Measurements from ENCODE around the gene NCOA6. TPM values are rescaled to one million over a fixed set of nuclear protein-coding genes. Genes with fewer than 3 reads are reported as not detected.

Gene NCOA6
- total RNA-seq, 4 donors from 2014 or later: 3.1 to 39.2 (median 10.5) TPM

DNA sequence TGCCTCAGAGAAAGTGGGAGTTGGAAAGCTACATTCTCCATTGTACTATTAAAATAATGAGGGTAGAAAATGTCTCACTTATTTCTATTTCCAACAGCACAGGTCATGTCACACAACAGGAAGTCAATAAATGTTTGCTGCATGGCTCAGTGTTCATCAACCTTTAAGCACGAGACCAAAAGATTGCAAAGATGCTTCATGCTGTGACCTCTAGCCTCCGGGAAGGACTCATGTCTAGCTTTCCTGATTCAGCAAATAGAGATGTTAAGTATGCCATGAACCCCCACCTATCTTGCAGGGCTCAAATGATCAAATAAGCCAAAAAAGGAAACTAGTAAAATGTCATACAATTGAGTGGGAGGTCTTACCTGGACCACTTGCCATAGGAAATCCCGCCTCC lies 57.4 kb downstream of the NCOA6 start:
- TF ChIP-seq POLR2A (IDR thresholded peaks at IDR 0.05): no peak
- TF ChIP-seq, protein P1, sequence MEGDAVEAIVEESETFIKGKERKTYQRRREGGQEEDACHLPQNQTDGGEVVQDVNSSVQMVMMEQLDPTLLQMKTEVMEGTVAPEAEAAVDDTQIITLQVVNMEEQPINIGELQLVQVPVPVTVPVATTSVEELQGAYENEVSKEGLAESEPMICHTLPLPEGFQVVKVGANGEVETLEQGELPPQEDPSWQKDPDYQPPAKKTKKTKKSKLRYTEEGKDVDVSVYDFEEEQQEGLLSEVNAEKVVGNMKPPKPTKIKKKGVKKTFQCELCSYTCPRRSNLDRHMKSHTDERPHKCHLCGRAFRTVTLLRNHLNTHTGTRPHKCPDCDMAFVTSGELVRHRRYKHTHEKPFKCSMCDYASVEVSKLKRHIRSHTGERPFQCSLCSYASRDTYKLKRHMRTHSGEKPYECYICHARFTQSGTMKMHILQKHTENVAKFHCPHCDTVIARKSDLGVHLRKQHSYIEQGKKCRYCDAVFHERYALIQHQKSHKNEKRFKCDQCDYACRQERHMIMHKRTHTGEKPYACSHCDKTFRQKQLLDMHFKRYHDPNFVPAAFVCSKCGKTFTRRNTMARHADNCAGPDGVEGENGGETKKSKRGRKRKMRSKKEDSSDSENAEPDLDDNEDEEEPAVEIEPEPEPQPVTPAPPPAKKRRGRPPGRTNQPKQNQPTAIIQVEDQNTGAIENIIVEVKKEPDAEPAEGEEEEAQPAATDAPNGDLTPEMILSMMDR (IDR thresholded peaks at IDR 0.05): no peak
- no peaks in the 10 kb centered on the region for H3K36me3 ChIP-seq

DNA sequence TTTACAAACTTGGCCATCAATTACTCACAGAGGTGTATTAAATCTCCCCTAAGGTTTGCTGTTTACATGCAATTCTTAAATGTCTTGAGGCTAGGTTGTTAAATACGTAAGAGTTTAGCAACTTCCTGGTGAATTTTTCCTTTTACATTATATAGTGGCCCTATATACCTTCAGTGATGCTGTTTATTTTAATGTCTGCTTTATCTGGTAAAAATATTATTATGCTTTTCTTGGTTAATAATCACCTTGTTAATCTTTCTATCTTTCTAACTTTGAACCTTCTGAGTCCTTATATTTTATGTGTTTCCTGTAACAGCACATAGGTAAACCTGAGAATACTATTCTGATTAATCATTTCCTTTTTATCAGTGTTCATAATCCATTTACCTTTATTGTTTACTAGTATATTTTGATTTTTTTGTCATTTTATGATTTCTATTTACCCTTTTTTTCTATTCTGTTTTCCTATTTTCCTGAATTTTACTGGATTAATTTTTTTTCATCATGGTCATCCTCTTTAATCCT lies 63.4 kb downstream of the NCOA6 start:
- Histone ChIP-seq H3K27me3 (no peaks in the 10 kb centered on the region), H3K4me3 (no peak overlapping the region), H3K9me3 (no peaks in the 10 kb centered on the region), H3K27ac (no peak overlapping the region), H3K36me3 (no peaks in the 10 kb centered on the region), H3K4me1 (no peaks in the 10 kb centered on the region)
- TF ChIP-seq, protein P1 (IDR thresholded peaks at IDR 0.05): no peak
- TF ChIP-seq POLR2A (IDR thresholded peaks at IDR 0.05): no peak
- no peak for DNase-seq
- intact Hi-C loops (cut with DNase I; ENCODE audit: low total_unique reads): no loop called here

More for the DNA sequence above, 57.4 kb downstream of the NCOA6 start:
- H3K4me3 ChIP-seq: no peak overlapping the region
- no peak for DNase-seq
- H3K9me3 ChIP-seq: no peaks in the 10 kb centered on the region
- no peaks in the 10 kb centered on the region for H3K27me3 ChIP-seq
- intact Hi-C loops (cut with DNase I; ENCODE audit: low total_unique reads): no loop called here
- no peak overlapping the region for H3K27ac ChIP-seq
- no peaks in the 10 kb centered on the region for H3K4me1 ChIP-seq

DNA sequence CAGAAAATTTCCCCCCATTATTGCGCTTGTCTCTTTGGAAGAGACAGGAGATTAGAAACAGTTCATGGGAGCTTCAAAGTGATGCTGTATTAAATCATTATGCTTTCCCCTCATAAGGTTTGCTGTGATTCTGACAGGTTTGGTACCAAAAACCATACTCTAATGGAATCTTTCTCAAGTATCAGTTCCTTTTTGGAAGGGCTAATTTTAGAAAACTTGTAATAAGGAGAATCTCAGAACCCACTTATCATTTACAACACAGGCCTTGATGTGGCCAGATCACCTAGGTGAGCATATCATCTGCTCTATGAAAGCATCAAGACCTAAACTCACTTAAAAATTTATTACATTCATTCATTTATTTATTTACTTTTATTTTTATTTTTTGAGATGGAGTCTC lies 70.1 kb downstream of the NCOA6 start:
- Histone ChIP-seq H3K27me3 (no peaks in the 10 kb centered on the region), H3K4me3 (no peak overlapping the region), H3K27ac (no peak overlapping the region), H3K9me3 (no peaks in the 10 kb centered on the region), H3K4me1 (no peaks in the 10 kb centered on the region), H3K36me3 (no peaks in the 10 kb centered on the region)
- intact Hi-C loops (cut with DNase I; ENCODE audit: low total_unique reads): no loop called here
- TF ChIP-seq POLR2A (IDR thresholded peaks at IDR 0.05): no peak
- TF ChIP-seq, protein P1 (IDR thresholded peaks at IDR 0.05): no peak
- DNase-seq: no peak

DNA sequence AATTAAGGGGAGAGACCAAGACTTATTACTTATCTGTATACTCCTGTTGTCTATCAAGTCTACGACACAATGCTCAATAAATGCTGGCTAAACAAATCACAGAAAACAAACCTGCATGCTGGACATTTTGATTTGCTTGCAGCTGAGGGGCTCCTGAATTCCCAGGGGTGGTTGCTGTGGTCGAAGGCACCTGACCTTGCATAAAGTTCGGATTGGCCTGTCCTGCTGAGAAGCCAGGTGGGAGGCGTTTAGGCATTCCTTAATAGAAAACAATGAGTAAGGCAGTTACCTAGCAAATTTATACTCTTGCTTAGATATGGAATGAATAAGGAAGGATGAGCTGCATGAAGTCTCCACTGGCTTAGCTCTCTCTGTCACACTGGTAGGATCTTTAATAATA lies 70.8 kb downstream of the NCOA6 start:
- no peaks in the 10 kb centered on the region for H3K36me3 ChIP-seq
- intact Hi-C loops (cut with DNase I; ENCODE audit: low total_unique reads): no loop called here

DNA sequence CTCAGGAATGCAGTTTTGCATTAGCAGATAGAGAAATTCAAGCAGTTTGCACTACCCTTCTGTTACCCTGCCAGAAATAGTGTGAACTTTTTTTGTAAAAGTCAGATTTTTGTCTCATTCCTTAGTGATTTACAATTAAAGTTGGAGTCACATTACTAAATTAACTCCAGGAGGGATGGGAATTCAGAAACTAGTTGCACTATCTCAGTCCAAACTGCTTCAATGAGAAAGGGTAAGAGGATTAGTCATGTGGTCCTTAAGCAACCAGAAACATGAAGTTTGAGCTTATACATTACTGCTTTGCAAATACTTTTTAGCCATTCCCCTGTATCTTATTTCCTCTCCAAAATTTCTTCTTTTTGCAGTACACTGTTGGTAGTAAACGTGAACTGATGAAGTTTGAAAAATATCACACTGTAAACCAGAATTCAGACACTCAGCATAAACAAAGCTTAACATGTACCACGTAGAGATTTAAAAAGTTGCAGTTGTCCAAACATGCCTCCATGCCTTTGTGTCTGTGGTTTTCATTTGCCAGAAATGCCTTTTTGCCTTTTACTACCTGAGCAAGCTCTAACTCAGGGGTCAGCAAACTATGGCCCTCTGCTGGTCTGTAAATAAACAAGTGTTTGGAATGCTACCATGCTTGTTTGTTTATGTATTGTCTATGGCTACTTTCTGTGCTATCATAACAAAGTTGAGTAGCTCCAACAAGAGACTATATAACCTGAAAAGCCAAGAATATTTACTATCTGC lies 71.6 kb downstream of the NCOA6 start:
- H3K4me3 ChIP-seq: no peak overlapping the region
- no peak for DNase-seq
- TF ChIP-seq POLR2A (IDR thresholded peaks at IDR 0.05): no peak
- TF ChIP-seq, protein P1 (IDR thresholded peaks at IDR 0.05): no peak
- no peaks in the 10 kb centered on the region for H3K36me3 ChIP-seq
- H3K27me3 ChIP-seq: no peaks in the 10 kb centered on the region
- H3K9me3 ChIP-seq: no peaks in the 10 kb centered on the region
- H3K27ac ChIP-seq: no peak overlapping the region
- no peaks in the 10 kb centered on the region for H3K4me1 ChIP-seq
- intact Hi-C loops (cut with DNase I; ENCODE audit: low total_unique reads): no loop called here

More for the DNA sequence above, 70.8 kb downstream of the NCOA6 start:
- Histone ChIP-seq H3K4me3 (no peak overlapping the region), H3K9me3 (no peaks in the 10 kb centered on the region), H3K4me1 (no peaks in the 10 kb centered on the region), H3K27ac (no peak overlapping the region), H3K27me3 (no peaks in the 10 kb centered on the region)
- TF ChIP-seq POLR2A (IDR thresholded peaks at IDR 0.05): no peak
- TF ChIP-seq, protein P1 (IDR thresholded peaks at IDR 0.05): no peak
- DNase-seq: no peak

Data from uterus (tissue), 4 donors.